DMS 273 (cell line): Measurements from ENCODE around the gene IRF2.
A peak's percentile ranks its signal among the peaks of the same experiment; 100 is the strongest.

ENCODE experiments used
- DNase-seq: peaks from one replicate; lab custom pipeline; 2025; ENCODE audit not compliant: unreplicated experiment; lab: John Stamatoyannopoulos, UW

IRF2 gene

GRCh38 chr4:184474263-184475095, at the start of gene IRF2:
IRF2 (minus strand) TSS chr4:184474550; CDS start chr4:184429064, 45,486 bp downstream.
- DNase-seq: peak; percentile 93

GRCh38 chr4:184515606-184516005, 41.3 kb upstream of the IRF2 start:
- no peak for DNase-seq

- no peak for DNase-seq
Measured at GRCh38 chr4:184514121-184514988, 40.0 kb upstream of the IRF2 start.

GRCh38 chr4:184513802-184514120, 39.4 kb upstream of the IRF2 start:
- no peak for DNase-seq

- DNase-seq: no peak
Measured at GRCh38 chr4:184511156-184511555, 36.8 kb upstream of the IRF2 start.

- no peak for DNase-seq
Measured at GRCh38 chr4:184510401-184510800, 36.1 kb upstream of the IRF2 start.

GRCh38 chr4:184506527-184507121, 32.3 kb upstream of the IRF2 start:
- peak; percentile 21 for DNase-seq

- DNase-seq: no peak
Measured at GRCh38 chr4:184504385-184504784, 30.0 kb upstream of the IRF2 start.

GRCh38 chr4:184503869-184504300, 29.5 kb upstream of the IRF2 start:
- DNase-seq: no peak

- DNase-seq: no peak
Measured at GRCh38 chr4:184500748-184501589, 26.6 kb upstream of the IRF2 start.

- no peak for DNase-seq
Measured at GRCh38 chr4:184499996-184500395, 25.6 kb upstream of the IRF2 start.

GRCh38 chr4:184498598-184498997, 24.2 kb upstream of the IRF2 start:
- no peak for DNase-seq

GRCh38 chr4:184489771-184490170, 15.4 kb upstream of the IRF2 start:
- DNase-seq: no peak

GRCh38 chr4:184487503-184487902, 13.2 kb upstream of the IRF2 start:
- DNase-seq: no peak

GRCh38 chr4:184485279-184485678, 10.9 kb upstream of the IRF2 start:
- no peak for DNase-seq

- DNase-seq: no peak
Measured at GRCh38 chr4:184481544-184481943, 7.2 kb upstream of the IRF2 start.

- DNase-seq: no peak
Measured at GRCh38 chr4:184479516-184479950, 5.2 kb upstream of the IRF2 start.

GRCh38 chr4:184477201-184477999, 3.0 kb upstream of the IRF2 start:
- DNase-seq: no peak

- no peak for DNase-seq
Measured at GRCh38 chr4:184476695-184477094, 2.3 kb upstream of the IRF2 start.

GRCh38 chr4:184475498-184475897, 1.1 kb upstream of the IRF2 start:
- no peak for DNase-seq
